Activated CD4-positive, alpha-beta T cell treated with anti-CD3 and anti-CD28 coated beads, Interleukin-2, amount 50 U/mL, for 4 hours (primary cell): ENCODE measurements around the gene DENND10.
"Not testable (repeated sequence)": the region's sequence is repeated elsewhere in the genome, so short reads cannot be mapped to it uniquely, and the experiment has no call there.

Experiments used
- DNase-seq, 2 experiments: peaks; one replicate each; pipeline ENCODE4 v3.0.0-alpha.2; 2020

DENND10 gene, protein sequence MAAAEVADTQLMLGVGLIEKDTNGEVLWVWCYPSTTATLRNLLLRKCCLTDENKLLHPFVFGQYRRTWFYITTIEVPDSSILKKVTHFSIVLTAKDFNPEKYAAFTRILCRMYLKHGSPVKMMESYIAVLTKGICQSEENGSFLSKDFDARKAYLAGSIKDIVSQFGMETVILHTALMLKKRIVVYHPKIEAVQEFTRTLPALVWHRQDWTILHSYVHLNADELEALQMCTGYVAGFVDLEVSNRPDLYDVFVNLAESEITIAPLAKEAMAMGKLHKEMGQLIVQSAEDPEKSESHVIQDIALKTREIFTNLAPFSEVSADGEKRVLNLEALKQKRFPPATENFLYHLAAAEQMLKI

DNA sequence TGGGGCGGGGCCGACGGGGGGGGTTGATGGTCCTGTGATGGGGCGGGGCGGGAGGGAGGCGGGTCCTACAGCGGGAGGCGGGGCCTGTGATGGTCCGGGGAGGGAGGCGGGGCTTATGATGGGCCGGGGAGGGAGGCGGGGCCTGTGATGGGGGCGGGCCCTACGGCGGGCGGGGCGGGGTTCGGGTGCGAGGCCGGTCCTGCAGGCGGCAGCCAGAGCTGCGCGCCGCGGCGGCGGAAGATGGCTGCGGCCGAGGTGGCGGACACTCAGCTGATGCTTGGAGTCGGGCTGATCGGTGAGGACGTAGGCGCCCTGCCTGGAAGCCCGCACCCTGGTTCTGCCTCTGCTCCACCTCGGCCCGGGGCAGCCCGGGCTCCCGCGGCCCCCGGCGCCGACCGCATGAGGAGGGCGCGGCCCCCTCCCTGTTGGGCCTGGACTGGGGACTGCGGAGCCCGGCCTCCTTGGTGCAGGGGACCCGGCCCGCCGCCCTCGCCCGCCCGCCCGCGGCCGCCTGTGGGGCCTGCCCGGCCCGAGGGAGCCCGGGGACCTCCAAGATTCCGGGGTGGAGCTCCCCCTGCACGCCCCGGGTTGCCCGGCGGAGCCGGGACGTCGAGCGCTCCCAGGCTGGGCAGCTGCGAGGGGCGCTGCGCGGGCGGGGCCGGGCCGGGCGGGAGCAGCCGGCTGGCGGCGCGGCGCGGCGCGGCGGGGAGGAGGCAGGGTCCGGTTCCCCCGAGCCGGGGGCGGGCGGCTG is at the start of gene DENND10:
DENND10 (plus strand) TSS at position 211 of the 751 bp plus-strand sequence; CDS start at position 241, 30 bp downstream.
- peak; percentile 67 for DNase-seq

DNA sequence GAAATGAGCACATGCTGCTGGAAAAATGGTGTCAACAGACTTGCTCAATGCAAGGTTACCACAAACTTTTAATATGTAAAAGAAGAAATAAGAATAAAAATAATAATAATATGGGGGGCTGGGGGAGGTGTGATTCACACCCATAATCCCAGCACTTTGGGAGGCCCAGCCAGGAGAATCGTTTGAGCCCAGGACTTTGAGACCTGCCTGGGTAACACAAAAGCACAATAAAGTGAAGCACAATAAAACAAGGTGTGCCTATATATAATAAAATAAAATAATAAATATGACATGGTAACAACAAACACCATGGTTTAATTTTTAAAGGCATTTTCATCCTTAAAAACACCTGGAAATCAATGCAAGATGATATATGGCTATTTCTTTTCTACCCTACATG is 48.4 kb upstream of the DENND10 start:
- DNase-seq: no peak

DNA sequence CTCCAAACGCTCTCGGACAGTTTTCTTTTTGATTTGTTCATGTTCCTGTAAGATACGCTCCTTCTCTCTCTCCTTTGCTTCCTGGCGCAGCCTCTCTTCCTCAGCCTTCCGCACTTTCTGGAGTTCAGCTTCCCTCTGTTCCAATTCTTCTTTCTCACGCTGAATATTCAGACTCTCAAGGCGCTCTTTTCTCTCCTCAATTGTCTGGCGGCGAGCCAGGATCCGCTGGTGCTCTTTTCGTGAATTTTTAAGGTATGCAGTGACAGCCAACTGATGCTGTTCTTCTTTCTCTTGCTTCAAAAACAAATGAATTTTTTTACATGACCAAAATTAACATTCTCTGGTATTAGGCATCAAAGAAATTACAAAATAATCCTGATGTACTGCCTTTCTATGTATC is 45.9 kb upstream of the DENND10 start:
- DNase-seq: no peak

DNA sequence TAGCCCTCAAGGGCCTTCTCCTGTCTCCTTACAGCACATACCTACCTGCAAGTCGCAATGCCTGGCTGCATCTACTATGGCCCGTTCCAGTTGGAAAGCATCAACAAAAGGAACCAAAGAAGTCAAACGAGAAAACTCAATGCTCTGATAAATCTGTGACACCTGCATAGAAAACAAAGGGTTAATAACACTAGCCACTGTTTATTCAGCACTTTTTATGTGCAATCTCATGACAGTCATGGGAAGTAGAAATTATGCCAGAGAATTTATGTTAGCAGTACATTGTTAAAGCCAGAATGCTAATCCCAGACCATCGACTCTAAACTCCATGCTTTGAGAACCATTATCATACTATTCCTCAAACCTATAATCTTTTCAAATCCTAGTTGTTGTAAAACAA is 44.4 kb upstream of the DENND10 start:
- no peak for DNase-seq

DNA sequence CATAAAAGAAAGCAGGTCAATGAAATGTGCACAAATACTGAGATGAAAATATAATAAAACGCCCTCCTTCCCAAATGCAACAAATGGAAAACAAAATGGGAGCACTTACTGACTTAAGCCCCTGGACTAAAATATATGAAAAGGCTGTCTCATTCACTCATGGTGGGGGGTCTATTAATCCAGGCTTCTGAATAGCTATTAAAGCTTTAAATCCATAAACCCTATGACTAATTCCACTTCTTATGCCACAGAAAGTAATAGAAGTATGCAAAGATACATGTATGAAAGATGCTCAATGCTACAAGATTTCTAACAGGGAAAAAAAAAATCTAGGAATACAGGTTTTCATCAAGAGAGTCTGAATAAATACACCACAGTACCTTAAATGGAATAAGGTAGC is 43.8 kb upstream of the DENND10 start:
- DNase-seq: no peak

DNA sequence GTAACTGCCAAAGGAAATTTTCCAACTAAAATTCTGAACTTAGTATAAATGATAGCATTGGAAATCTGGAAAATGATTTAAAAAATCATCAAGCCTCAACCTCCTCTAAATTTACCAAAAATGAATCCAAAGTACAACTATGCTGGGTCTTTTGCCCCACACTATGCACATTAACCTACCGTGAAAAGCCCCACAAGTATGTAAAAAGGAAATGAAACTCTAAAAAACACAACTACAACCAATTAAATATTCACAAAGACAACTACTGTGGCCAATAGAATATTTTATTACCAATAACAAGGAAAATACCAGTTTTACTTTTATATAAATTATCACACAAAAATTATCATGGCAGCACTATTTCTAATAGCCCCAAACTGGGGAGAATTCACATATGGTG is 42.6 kb upstream of the DENND10 start:
- no peak for DNase-seq

DNA sequence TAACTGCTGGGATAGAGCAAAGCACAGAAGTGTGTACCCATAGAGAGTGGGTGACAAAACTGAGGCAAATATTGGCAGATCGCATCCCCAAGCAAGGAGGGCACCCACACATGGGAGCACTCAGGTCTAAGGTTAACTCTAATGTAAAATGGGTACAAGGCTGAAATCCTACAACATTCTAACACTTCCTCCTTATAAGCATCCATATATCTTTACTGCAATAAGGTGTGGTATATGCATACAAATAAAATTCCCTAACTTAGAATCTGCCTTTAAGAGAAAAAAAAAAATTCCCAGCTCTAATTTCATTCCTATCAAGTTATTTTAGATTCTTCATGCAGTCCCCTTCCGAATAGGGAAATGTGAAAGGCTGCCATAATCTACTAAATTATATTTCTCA is 42.0 kb upstream of the DENND10 start:
- no peak for DNase-seq

DNA sequence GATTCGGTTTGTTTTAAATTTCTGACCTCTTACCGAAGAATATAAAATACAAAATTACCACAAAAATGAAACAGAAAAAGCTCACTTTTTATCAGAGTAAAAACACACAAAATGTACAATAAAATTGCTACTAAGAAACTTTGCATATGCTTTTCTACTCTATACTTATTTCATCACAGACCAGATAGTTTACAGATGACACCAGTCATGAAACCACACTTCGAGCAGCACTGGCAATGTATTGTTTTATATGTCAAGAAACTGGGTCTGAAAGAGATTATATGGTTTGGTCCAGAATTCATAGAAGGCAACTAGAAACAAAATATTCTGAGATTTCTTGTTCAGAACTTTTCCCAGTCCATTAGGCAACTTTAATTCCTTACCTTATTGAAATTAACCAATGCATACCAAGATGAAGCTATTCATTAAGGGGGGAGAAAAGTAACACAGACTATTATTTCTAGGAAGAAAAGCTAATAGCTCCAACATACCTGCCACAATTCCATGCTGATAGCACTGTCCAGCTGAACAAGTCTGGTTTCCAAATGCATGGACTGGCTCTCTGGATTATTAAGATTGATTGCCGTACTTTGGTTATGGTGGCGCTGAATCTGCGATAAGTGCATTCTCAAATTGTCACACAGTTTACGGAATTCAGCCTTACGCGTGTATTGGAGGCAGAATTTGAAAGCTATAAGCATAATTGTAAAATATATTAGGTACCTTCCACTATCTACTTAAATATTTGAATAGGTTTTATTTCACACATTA is 33.3 kb upstream of the DENND10 start:
- no peak for DNase-seq

DNA sequence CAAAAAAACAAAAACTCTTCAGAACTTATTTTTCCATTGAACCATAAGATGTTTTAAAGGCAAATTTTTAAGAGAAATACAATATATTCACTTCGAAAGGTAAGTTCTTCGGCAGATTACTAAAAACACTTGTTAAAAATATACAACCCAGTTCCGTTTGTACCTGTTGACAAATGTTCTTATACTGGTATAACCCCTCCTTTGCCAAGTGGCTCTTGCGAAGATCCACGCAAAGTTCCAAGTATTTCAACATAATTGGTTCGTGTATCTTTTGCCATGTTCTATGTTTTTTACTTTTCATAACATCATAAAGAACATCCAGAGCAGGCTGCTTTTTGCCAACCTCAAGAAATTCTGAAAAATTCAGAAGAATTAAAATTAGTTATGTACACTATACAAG is 30.3 kb upstream of the DENND10 start:
- no peak for DNase-seq

DNA sequence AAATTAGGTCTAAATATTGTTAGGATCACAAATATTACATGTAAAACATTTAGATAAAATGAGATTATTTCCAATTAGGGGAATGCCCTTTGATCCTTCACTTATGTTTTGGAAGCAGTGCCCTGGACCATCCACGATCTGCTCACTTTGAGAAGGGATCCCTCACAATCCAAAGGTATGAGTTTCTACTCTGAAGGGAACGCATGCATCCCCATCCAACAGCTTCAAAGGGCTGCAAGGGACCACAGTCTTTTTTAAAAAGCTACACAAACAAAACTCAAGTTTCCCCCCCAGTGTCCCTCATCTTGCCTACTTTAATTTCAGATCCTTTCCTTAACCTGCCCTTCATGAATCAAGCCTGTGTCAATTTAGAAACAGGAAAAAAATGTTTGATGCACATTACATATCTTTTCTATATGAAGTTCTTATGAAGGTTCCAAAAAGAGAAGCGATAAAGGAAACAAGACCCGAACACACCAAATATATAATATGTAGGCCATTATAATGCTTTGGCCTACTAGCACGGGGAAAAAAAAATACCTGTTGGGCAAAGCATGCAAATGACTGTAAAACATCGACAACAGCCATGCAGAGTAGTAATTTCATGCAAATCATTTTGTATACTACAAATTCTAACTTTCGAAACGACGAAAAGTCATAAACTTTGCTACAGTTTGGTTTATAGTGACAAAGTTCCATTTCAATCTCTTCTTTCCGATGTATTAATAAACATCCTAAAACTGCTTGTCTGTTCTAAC is 25.3 kb upstream of the DENND10 start:
- no peak for DNase-seq

DNA sequence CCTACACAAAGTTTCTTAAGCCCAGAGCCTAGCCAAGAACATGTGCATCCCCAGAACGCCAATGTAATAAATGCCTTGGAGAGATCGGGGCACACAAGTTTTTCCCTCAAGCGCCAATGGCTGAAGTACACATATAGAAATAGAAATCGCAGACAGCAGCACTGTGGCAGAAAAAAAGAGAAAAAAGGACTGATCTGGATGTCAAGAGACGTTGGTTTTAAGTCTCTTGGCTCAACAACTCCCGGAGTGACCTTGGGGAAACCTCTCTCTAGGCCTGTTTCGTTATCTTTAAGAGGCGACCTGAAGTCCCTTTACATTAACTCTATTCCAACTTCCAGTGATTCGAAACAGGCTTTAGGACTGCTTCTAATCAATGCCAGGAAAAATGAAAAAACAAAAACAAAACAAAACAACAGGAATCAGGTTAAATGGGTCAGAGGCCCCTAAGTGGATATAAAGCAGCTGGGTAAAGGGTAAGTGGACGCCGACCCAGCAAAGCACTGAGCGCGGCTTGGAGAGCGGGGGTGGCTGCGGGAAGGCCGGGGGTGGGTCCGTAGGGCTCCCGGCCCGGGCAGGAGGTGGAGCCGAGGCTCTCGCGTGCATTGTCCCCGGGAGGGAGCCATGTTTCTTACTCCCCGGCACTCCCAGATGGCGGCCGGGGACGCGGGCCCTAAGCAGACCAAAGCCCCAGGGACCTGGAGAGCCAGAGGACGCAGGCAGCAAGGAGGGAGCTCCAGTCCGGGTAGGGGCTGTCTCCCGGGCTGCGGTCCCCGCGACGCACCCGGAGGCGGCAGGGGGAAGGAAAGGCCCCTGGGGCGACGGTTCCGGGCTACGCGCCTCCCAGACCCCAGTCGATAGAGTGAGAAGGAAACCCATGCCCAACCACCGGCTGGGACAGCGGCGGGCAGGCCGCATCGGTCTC is 24.1 kb upstream of the DENND10 start:
- peak; percentile 47 to 51 for DNase-seq

DNA sequence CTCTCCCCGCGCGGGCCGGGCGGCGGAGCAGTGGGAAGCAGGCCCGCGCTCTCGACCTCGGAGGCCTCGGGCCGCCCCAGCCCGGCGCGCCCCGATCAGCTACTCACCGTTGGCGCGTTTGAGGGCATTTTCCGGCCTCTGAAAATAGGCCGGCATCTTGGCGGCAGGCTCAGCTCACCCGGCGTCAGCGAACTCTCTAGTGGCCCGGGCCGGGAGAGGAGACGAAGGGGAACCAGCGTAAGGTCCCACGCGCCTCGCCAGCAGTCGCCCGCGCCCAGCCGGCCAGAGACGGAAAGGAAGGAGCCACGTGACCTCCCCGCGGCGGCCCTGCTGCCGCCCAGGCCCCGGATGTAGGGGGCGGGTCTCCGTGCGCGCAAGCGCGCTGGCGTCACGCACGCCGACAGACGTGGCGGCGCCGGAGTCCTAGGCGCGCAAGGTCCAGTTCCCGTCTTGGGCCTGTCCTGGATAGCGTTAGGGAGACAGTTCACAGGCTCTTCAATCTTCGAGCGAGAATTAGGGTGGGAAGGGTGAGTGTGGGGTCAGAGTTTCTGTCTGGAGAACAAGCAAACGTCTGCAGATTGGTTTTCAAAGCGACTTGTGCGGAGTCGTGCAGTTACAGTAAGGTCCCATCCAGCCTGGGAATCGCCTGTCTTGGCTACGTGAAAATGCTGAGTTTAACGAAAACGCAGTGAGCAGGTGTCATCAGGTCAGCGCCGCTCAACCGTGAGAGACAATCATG is 23.2 kb upstream of the DENND10 start, which contains the start of gene EIF3A:
EIF3A (minus strand) TSS at position 297 of the 739 bp plus-strand sequence; CDS start at position 156, 141 bp downstream.
- peak; percentile 82 to 84 for DNase-seq

DNA sequence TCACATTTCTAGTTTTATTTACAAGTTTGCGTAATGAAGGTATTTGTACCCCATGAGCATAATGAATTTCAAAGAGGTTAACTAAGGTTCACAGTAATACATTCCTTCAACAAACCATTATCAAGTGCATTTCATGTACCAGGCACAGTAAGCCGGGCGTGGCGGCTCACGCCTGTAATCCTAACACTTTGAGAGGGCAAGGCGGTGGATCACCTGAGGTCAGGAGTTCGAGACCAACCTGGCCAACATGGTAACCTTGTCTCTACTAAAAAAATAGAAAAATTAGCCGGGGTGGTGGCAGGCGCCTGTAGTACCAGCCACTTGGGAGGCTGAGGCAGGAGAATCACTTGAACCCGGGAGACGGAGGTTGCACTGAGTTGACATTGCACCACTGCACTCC is 19.0 kb upstream of the DENND10 start:
- no peak for DNase-seq

DNA sequence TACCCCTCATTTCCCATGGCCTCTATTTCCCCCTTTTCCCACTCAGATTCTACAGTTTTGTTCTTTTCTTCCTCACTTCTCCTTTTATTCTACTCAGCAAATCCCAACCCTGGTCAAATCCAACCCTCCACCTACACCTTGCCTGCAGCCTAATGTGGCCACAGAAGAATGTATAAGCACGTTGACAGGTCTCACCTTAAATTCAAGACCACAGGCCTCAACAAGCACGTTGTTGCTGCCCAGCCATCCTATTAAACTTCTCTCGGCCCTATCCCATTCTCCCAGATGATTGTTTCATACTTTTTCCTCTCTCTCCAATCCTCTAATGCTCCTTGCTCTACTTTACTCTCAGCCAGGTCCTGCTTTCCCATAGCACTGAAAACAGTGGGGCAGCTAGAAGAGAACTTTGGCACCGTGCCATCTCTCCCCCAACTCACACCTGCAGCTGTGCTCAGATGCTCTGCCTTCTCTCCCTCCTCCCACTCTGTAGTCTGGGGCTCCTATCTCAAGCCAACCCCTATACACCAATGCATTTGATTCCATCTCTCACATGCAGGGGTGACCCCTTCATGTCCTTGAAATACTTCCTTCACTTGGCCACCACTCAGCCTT is 16.5 kb upstream of the DENND10 start:
- DNase-seq: no peak

DNA sequence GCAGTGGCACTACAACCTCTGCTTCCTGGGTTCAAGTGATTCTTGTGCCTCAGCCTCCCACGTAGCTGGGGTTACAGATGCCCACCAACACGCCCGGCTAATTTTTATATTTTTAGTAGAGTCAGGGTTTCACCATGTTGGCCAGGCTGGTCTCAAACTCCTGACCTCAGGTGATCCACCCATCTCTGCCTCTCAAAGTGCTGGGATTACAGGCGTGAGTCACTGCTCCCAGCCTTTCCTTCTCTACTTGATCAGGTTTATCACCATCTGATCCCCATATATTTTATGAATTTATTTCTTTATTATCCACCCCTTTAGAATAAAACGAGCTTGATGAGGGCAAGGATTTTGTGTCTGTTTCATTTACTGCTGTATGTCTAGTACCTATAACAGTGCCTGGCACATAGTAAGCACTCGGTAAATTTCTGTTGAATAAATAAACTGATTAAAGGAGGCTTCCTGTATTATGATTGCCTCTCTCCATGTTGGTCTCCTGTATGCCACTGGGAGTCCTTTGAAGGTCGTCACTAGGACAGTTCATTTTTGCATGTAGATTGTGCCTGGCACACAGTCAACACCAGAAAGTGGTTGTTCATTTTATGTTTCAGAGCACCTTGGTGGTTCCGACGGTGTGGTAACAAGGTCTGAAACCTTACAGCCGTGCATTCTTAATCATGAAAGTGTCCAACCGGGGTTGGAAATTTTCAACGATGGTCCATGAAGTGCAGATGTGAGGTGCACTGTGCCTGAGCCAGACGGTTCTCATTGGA is 13.7 kb upstream of the DENND10 start:
- DNase-seq: peak in 1 of 2 experiments; percentile 11

DNA sequence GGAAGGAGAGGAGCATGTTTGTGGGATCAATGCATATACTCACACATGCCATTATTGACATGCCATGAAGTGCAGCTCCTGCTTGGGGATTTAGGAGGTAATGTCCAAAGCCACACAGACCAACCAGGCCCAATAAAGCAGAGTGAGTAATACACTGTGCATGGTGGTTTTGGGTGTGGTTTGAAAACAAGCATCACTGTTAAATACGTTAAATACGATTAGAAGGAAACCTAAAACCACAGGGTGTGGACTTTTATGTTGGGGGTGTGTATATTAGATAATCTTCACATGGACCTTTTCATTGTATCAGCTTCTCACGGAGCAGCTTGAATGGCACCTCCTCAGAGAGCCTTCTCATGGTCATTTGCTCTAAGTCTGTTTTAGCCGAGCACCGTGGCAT is 12.9 kb upstream of the DENND10 start:
- DNase-seq: peak in 1 of 2 experiments; percentile 9

DNA sequence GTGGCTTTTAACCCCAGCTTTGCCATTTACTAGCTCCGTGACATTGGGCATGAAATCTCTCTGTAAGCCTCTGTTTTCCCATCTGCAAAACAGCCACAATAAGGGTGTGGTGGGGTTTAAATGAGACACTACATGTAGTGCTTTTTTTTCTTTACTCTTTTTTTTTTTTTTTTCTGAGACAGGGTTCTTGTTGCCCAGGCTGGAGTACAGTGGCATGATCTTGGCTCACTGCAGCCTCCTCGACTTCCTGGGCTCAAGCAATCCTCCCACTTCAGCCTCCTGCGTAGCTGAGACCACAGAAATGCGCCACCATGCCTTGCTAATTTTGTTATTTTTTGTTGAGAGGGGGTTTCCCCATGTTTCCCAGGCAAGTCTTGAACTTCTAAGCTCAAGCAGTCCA is 8.3 kb upstream of the DENND10 start:
- DNase-seq: no peak

DNA sequence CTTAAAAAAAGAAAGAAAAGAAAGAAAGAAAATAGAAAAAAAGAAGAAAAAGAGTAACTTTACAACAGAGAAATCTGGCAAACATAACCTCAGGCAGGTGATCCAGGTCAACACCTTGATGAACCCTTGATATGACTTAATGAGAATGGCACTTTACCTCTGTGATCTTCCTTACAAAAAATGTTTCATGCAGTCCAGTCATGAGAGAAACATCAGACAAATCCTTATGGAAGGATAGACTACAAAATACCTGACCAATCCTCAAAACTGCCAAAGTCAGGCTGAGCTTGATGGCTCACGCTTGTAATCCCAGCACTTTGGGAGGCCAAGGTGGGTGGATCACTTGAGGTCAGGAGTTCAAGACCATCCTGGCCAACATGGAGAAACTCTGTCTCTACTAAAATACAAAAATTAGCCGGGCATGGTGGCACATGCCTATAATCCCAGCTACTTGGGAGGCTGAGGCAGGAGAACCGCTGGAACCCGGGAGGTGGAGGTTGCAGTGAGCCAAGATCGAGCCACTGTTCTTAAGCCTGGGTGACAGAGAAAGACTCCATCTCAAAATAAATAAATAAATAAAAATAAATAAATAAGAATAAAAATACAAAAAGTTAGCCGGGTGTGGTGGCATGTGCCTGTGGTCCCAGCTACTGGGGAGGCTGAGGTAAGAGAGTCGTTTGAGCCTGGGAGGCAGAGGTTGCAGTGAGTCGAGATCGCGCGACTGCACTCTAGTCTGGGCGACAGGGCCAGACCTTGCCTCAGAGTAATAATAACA is 7.1 kb upstream of the DENND10 start:
- DNase-seq: not testable (repeated sequence)

DNA sequence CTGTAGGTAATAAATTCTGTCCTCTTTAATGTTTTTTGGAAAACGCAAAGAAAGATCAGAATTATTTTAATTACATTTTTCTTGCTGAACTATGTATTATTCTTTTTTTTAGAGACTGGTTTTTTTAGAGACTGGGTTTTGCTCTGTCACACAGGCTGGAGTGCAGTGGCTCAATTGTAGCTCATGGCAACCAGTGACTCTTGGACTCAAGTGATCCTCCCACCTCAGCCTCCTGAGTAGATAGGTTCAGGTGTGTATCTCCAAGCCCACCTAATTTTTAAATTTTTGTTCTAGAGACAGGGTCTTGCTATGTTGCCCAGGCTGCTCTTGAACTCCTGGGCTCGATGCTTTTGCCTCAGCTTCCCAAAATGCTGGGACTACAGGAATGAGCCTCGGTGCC is 5.3 kb upstream of the DENND10 start:
- no peak for DNase-seq
